ENCODE results near the gene KCNK5.

DNA sequence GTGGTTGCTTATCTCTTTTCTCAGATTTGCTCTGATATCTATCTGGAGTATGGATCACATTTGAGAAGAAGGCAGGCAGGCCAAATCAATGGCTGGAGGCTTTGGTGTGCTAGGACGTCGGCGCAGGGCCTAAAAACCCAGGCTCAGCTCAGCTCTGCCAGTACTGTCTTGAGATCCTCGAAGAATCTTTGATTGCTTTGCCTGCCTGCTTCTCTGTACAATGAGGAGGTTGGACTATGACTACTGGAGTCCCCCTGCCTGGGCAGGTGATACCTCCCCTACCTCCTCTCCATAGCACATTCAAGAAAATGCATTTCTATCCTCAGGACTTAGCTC is 25.1 kb downstream of the KCNK5 start:
- TF ChIP-seq, protein P1, sequence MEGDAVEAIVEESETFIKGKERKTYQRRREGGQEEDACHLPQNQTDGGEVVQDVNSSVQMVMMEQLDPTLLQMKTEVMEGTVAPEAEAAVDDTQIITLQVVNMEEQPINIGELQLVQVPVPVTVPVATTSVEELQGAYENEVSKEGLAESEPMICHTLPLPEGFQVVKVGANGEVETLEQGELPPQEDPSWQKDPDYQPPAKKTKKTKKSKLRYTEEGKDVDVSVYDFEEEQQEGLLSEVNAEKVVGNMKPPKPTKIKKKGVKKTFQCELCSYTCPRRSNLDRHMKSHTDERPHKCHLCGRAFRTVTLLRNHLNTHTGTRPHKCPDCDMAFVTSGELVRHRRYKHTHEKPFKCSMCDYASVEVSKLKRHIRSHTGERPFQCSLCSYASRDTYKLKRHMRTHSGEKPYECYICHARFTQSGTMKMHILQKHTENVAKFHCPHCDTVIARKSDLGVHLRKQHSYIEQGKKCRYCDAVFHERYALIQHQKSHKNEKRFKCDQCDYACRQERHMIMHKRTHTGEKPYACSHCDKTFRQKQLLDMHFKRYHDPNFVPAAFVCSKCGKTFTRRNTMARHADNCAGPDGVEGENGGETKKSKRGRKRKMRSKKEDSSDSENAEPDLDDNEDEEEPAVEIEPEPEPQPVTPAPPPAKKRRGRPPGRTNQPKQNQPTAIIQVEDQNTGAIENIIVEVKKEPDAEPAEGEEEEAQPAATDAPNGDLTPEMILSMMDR (IDR thresholded peaks at IDR 0.05), result no peak
- TF ChIP-seq CHD4 (IDR thresholded peaks at IDR 0.05; ENCODE audit: borderline replicate concordance), result no peak
- TF ChIP-seq, protein P2, sequence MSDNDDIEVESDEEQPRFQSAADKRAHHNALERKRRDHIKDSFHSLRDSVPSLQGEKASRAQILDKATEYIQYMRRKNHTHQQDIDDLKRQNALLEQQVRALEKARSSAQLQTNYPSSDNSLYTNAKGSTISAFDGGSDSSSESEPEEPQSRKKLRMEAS (IDR thresholded peaks at IDR 0.05), result no peak
- TF ChIP-seq EHMT2 (IDR thresholded peaks at IDR 0.05; ENCODE audit: low read depth), result no peak
- no peak for TF ChIP-seq NR3C1 (IDR thresholded peaks at IDR 0.05)
- no peak for TF ChIP-seq NFE2L2 (conservative IDR thresholded peaks at IDR 0.05; ENCODE audit: low read length)
- TF ChIP-seq RCOR1 (IDR thresholded peaks at IDR 0.05; ENCODE audit: low read depth, low read length), result no peak
- TF ChIP-seq, protein P3, sequence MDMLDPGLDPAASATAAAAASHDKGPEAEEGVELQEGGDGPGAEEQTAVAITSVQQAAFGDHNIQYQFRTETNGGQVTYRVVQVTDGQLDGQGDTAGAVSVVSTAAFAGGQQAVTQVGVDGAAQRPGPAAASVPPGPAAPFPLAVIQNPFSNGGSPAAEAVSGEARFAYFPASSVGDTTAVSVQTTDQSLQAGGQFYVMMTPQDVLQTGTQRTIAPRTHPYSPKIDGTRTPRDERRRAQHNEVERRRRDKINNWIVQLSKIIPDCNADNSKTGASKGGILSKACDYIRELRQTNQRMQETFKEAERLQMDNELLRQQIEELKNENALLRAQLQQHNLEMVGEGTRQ (IDR thresholded peaks at IDR 0.05), result no peak
- no peak for TF ChIP-seq ESRRA (IDR thresholded peaks at IDR 0.05; ENCODE audit: borderline replicate concordance, low read length)
- no peak for TF ChIP-seq POLR2A (IDR thresholded peaks at IDR 0.05; ENCODE audit: low read length)
- TF ChIP-seq HOXB5 (CRISPR knock-in tag; IDR thresholded peaks at IDR 0.05), result no peak
- TF ChIP-seq TP53 (CRISPR knock-in tag; IDR thresholded peaks at IDR 0.05), result no peak
- TF ChIP-seq MYC (IDR thresholded peaks at IDR 0.05; ENCODE audit: borderline replicate concordance, low read length), result no peak
- TF ChIP-seq BHLHE40 (IDR thresholded peaks at IDR 0.05; ENCODE audit: low read depth, low read length), result no peak
